GM13977 (cell line): ENCODE data around the gene ZNF630.
"Not testable (repeated sequence)": the region's sequence is repeated elsewhere in the genome, so short reads cannot be mapped to it uniquely, and the experiment has no call there.

Source experiments
- DNase-seq: peaks from one replicate; pipeline ENCODE4 v3.0.0; 2012; ENCODE audit warnings: low spot score
- in situ Hi-C: fragments of 300-500 bp; cut with MboI; formaldehyde crosslinking; loops from one replicate; pipeline ENCODE4 v1.12.0; 2022; ENCODE audit warnings: low sequenced_read_pairs, low pct_unique_long_range_greater_than_20kb, mixed read lengths, inconsistent platforms; ENCODE audit not compliant: unreplicated experiment

ZNF630 gene

GRCh38 chrX:48016583-48017310, 54.7 kb downstream of the ZNF630 start:
- in situ Hi-C loops, DNase-seq: not testable (repeated sequence)

- in situ Hi-C loops, DNase-seq: not testable (repeated sequence)
Measured at GRCh38 chrX:48009445-48009960, 61.9 kb downstream of the ZNF630 start.
